Transverse colon (tissue), 4 donors: ENCODE data around the gene TICRR. TPM values are rescaled to one million over a fixed set of nuclear protein-coding genes. Genes with fewer than 3 reads are reported as not detected.

Experiments used
- DNase-seq: peaks from one replicate; pipeline ENCODE4 v3.0.0-alpha.2; 2019
- H3K27ac ChIP-seq, 4 donors: fragments of 200-600 bp; sonication (generic); 2 replicates each; pipeline ENCODE4 v1.5.1; 2016 to 2018; ENCODE audit warnings: inconsistent platforms in 4 of 4
- H3K27me3 ChIP-seq: fragments of 200-600 bp; sonication (generic); 2 replicates; pipeline ENCODE4 v1.5.1; 2017; ENCODE audit warnings: inconsistent platforms
- H3K36me3 ChIP-seq, 4 donors: fragments of 200-600 bp; sonication (generic); 2 replicates each; pipeline ENCODE4 v1.5.1; 2017 to 2019; ENCODE audit warnings: inconsistent platforms in 4 of 4
- H3K4me1 ChIP-seq, 4 donors: fragments of 200-600 bp; sonication (generic); 2 replicates each; pipeline ENCODE4 v1.5.1; 2017 to 2020; ENCODE audit warnings: inconsistent platforms in 4 of 4
- H3K4me3 ChIP-seq, 4 donors: fragments of 200-600 bp; sonication (generic); 1 replicate in 1 of 4; 2 replicates in 3 of 4; pipeline versions ENCODE4 v1.5.1 to v1.6.1; 2017 to 2019; ENCODE audit warnings: inconsistent platforms in 4 of 4
- H3K9me3 ChIP-seq, 2 donors: fragments of 200-600 bp; sonication (generic); 2 replicates each; pipeline ENCODE4 v1.5.1; 2017 to 2019; ENCODE audit warnings: inconsistent platforms in 2 of 2
- EP300 ChIP-seq: sonication (generic); formaldehyde crosslinking; IDR thresholded peaks from one replicate; pipeline ENCODE4 v1.6.1; 2017; ENCODE audit warnings: antibody characterized with exemption, low read depth
- POLR2A ChIP-seq: fragments of 450-650 bp; IDR thresholded peaks from one replicate; pipeline ENCODE4 v1.6.1; 2016; ENCODE audit warnings: antibody characterized with exemption, mild to moderate bottlenecking, moderate library complexity
- POLR2AphosphoS5 ChIP-seq, 3 donors: sonication (generic); formaldehyde crosslinking; IDR thresholded peaks; one replicate each; pipeline ENCODE4 v1.6.1; 2016; ENCODE audit warnings: antibody characterized with exemption in 3 of 3
- WGBS, 2 donors: methylation state at CpG; one replicate each; pipeline ENCODE4 v1.1.5; 2018; ENCODE audit warnings: low coverage in 1 of 2; 5-methylcytosine and 5-hydroxymethylcytosine counted together
- in situ Hi-C, 4 donors: fragments of 200-750 bp; cut with MboI; loops; one replicate each; pipeline versions ENCODE4 v1.15.0 to v1.15.1; 2017; ENCODE audit warnings: low sequenced_read_pairs in 3 of 4, low pct_ligation_motif_present in 1 of 4, low pct_unique_long_range_greater_than_20kb in 1 of 4
- intact Hi-C: fragments of 100-400 bp; cut with DNase I; formaldehyde crosslinking; loops from one replicate; pipeline ENCODE4 v1.15.1; 2023; ENCODE audit warnings: low total_unique reads
- total RNA-seq, 4 donors: library from RNA; depleted of rRNA; stranded (reverse); fragments of >200 nt; gene quantifications; one replicate each; pipeline ENCODE4 v1.1.0, GENCODE V29; 2016
- TF ChIP-seq, protein P1 (sequence below), 5 experiments: fragments of 200-600 bp in 3 of 5; fragments of 450-650 bp in 2 of 5; sonication (generic) in 3 of 5; IDR thresholded peaks; 1 replicate in 2 of 5; 2 replicates in 3 of 5; pipeline ENCODE4 v1.5.1; 2016 to 2017; ENCODE audit warnings: antibody characterized with exemption in 5 of 5, inconsistent platforms in 3 of 5, mild to moderate bottlenecking in 2 of 5, moderate library complexity in 1 of 5

The TICRR gene
- total RNA-seq, 4 donors from 2014 or later: 0.27 to 1.4 (median 0.95) TPM; not detected in 1

DNA sequence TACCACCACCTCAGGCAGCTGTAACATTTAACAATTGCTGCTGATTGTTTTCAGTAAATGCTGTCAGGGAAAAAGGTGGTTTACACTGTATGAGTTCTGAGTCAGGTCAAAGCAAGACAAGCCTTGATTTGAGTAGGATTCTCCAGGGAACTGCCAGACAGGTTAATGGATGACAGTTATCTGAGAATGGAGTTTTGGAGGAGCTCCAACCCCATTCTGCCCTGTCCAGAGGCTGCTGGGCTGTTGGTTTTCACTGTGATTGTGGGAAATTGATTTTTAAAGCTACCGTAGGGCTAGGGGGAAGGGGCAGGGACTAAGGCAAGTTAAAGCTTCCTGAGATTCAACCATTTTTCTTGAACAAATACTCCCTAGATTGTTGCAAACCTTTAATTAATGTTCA is 39.9 kb downstream of the TICRR start:
- intact Hi-C loops: no loop called here
- TF ChIP-seq POLR2AphosphoS5 (IDR thresholded peaks at IDR 0.05) (no peak), POLR2A (no peak), EP300 (no peak)
- TF ChIP-seq, protein P1, sequence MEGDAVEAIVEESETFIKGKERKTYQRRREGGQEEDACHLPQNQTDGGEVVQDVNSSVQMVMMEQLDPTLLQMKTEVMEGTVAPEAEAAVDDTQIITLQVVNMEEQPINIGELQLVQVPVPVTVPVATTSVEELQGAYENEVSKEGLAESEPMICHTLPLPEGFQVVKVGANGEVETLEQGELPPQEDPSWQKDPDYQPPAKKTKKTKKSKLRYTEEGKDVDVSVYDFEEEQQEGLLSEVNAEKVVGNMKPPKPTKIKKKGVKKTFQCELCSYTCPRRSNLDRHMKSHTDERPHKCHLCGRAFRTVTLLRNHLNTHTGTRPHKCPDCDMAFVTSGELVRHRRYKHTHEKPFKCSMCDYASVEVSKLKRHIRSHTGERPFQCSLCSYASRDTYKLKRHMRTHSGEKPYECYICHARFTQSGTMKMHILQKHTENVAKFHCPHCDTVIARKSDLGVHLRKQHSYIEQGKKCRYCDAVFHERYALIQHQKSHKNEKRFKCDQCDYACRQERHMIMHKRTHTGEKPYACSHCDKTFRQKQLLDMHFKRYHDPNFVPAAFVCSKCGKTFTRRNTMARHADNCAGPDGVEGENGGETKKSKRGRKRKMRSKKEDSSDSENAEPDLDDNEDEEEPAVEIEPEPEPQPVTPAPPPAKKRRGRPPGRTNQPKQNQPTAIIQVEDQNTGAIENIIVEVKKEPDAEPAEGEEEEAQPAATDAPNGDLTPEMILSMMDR (IDR thresholded peaks at IDR 0.05): no peak
- no peak for DNase-seq
- Histone ChIP-seq H3K27ac (no peak overlapping the region), H3K27me3 (no peaks in the 10 kb centered on the region), H3K9me3 (peaks cover 7 to 12% of the 10 kb centered on the region in 2 donors), H3K36me3 (peaks cover 0 to 11% (median 0%) of the 10 kb centered on the region in 4 donors), H3K4me1 (no peaks in the 10 kb centered on the region), H3K4me3 (no peak overlapping the region)
- 95 to 100% methylated on average over 1 of the region's 1 CpG for WGBS, 2 donors
- in situ Hi-C loops: no loop called here

GRCh38 chr15:89616228-89616627 is 41.0 kb downstream of the TICRR start:
- H3K4me1 ChIP-seq: no peaks in the 10 kb centered on the region
- WGBS, 2 donors: 91% methylated on average over 4 of the region's 4 CpGs; no CpG with 5 or more reads in 1 of the 2 donors

DNA sequence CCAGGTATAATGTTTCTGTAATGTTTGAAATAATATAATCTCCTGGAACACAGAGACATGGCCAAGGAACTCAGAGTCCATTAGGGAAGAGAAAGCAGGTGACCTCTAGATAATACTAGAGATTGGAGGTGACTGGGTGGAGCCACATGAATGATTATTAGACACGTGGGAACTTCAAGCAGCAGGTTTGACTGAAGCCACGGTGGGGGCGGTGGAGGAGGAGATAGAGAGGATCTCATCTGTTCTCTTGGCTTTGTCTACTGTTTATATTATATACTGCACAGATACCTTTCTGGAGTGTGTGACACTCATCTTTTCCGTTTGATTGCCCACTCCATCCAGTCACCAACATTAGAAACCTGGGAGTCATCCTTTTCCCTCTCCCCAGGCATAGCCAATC is 46.3 kb downstream of the TICRR start:
- Histone ChIP-seq H3K4me1 (no peaks in the 10 kb centered on the region), H3K27ac (no peak overlapping the region), H3K9me3 (no peaks in the 10 kb centered on the region), H3K4me3 (no peak overlapping the region), H3K36me3 (peaks cover 0 to 2% (median 0%) of the 10 kb centered on the region in 4 donors), H3K27me3 (no peaks in the 10 kb centered on the region)
- in situ Hi-C loops: no loop called here
- intact Hi-C loops: no loop called here
- TF ChIP-seq, protein P1 (IDR thresholded peaks at IDR 0.05): no peak
- TF ChIP-seq POLR2AphosphoS5 (IDR thresholded peaks at IDR 0.05): no peak
- 74 to 88% methylated on average over 4 of the region's 4 CpGs for WGBS, 2 donors
- no peak for DNase-seq

More at GRCh38 chr15:89616228-89616627, 41.0 kb downstream of the TICRR start:
- H3K9me3 ChIP-seq: peaks cover 7 to 12% of the 10 kb centered on the region in 2 donors
- intact Hi-C loops (no loop called here), in situ Hi-C loops (no loop called here)
- H3K27me3 ChIP-seq: no peaks in the 10 kb centered on the region
- no peak overlapping the region for H3K4me3 ChIP-seq
- TF ChIP-seq POLR2A: no peak
- TF ChIP-seq POLR2AphosphoS5 (IDR thresholded peaks at IDR 0.05): no peak
- no peak for TF ChIP-seq EP300
- TF ChIP-seq, protein P1 (IDR thresholded peaks at IDR 0.05): no peak
- H3K27ac ChIP-seq: no peak overlapping the region
- DNase-seq: no peak
- peaks cover 0 to 11% (median 0%) of the 10 kb centered on the region in 4 donors for H3K36me3 ChIP-seq

DNA sequence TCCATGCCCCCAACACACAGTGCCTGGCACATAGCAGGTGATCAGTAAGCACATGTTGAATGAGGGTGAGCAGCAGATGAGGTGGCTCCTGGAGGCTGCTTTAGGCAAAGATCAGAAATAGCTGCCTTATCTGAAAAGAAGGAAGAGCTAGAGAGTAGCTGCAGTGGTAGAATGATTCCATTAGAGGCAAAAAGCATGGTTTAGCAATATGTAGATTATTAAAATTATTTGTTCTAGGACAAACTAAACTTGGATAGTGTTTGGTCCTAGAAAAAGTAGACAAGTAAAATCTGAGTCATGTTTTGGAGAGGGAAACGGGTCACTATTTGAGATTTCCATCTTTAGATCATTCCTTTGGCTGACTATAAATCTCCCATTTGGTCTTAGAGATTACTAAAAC is 47.9 kb downstream of the TICRR start:
- no peaks in the 10 kb centered on the region for H3K36me3 ChIP-seq
- intact Hi-C loops: no loop called here
- WGBS, 2 donors: 58 to 68% methylated on average over 1 of the region's 1 CpG

More for the DNA sequence above, 47.9 kb downstream of the TICRR start:
- in situ Hi-C loops: no loop called here
- H3K4me3 ChIP-seq: no peak overlapping the region
- H3K4me1 ChIP-seq: no peaks in the 10 kb centered on the region
- no peak overlapping the region for H3K27ac ChIP-seq
- no peaks in the 10 kb centered on the region for H3K27me3 ChIP-seq
- TF ChIP-seq, protein P1 (IDR thresholded peaks at IDR 0.05): no peak
- H3K9me3 ChIP-seq: no peaks in the 10 kb centered on the region
- DNase-seq: no peak
